Measurements from ENCODE around the gene CDY1B.
"Not testable (repeated sequence)": the region's sequence is repeated elsewhere in the genome, so short reads cannot be mapped to it uniquely, and the experiment has no call there.

CDY1B gene, protein sequence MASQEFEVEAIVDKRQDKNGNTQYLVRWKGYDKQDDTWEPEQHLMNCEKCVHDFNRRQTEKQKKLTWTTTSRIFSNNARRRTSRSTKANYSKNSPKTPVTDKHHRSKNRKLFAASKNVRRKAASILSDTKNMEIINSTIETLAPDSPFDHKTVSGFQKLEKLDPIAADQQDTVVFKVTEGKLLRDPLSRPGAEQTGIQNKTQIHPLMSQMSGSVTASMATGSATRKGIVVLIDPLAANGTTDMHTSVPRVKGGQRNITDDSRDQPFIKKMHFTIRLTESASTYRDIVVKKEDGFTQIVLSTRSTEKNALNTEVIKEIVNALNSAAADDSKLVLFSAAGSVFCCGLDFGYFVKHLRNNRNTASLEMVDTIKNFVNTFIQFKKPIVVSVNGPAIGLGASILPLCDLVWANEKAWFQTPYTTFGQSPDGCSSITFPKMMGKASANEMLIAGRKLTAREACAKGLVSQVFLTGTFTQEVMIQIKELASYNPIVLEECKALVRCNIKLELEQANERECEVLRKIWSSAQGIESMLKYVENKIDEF

GRCh38 chrY:24047919-24048318 lies at the start of gene CDY1B:
Gene CDY1B, minus strand, starts transcription at chrY:24048019. Its CDS starts 331 bp downstream, at chrY:24047688.
- not testable (repeated sequence) for DNase-seq (ENCODE audit: low read depth in 2 of 2)

GRCh38 chrY:24049525-24049924 lies 1.7 kb upstream of the CDY1B start:
- not testable (repeated sequence) for DNase-seq (ENCODE audit: low read depth in 2 of 2)

DNA sequence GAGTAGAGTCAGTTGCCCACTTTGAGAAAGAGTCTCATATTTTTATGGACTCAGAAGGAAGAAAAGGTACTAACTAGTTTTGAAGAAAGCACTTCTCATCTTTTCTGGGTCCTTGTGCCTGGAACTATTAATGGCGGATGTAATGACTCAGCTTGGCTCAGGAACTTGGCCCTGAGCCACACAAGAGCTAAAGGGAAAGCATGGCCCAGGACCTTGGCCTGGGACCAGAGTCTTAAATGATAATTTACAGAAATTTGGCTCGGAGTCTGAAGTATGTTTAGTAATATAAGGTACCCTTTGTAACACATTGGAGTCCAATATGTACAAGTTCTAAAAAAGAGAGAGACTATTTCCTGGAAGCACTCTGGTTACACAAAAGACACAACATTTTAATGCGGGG lies 4.6 kb downstream of the CDY1B start:
- not testable (repeated sequence) for DNase-seq (ENCODE audit: low read depth in 2 of 2)

DNA sequence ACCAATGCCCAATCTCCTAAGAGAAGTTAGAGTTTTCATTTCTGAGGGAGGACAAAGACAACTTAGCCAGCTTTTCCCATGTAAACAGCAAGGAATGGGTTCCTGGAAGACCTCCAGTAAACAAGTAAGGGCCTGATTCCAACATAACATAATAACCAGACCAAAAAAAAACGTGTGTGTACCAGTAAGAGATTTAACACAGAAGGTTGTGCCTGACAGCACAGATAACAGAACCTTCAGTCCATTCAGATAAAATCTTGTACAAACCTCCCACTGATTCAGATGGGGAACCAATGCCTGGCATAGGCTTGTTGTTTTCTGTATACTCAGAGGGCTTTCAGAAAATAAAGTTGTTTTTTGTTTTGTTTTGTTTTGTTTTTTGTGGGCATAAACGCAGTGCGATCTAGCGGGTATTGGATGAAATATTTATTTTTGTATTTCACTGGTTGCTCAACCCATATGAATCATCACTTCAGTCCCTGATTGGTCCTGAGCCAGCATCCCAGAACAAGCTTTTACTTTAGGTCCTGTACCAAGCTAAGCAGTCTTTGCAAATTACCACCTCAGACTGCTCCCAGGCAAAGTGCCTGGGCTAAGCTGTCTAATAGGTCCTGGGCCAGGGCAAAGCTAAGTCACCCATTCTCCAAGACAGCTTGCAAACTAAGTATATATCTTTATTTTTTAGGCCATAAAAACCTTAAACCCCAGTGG lies 8.7 kb downstream of the CDY1B start:
- not testable (repeated sequence) for DNase-seq (ENCODE audit: low read depth in 2 of 2)

GRCh38 chrY:24026212-24027103 lies 21.4 kb downstream of the CDY1B start:
- DNase-seq (ENCODE audit: low read depth in 2 of 2) = not testable (repeated sequence)
